ENCODE measurements around the gene LRGUK.

- TF ChIP-seq POLR2A (IDR thresholded peaks at IDR 0.05; ENCODE audit: low read depth, low read length) (no peak), USF2 (IDR thresholded peaks at IDR 0.05; ENCODE audit: low read depth, low read length) (no peak), CTCF (conservative IDR thresholded peaks at IDR 0.05; ENCODE audit: low read depth, low read length) (no peak), MAFK (IDR thresholded peaks at IDR 0.05; ENCODE audit: low read depth, low read length) (no peak)
Observed at GRCh38 chr7:134086998-134087735, 40.0 kb upstream of the LRGUK start.
